WTC11 (cell line): ENCODE results near the gene INVS. TPM values are rescaled to one million over a fixed set of nuclear protein-coding genes. Genes with fewer than 3 reads are reported as not detected.
"Not testable (repeated sequence)": the region's sequence is repeated elsewhere in the genome, so short reads cannot be mapped to it uniquely, and the experiment has no call there.

Experiments used
- ATAC-seq: fragments of 200-7000 bp; cut with Tn5 transposase; 2 replicates; pipeline ENCODE4 v1.10.0; 2021; ENCODE audit warnings: mild to moderate bottlenecking, moderate library complexity
- CTCF ChIA-PET: fragments of 300-600 bp; sonication (Branson Sonifier 250); formaldehyde crosslinking; loops from one replicate; lab custom pipeline; 2021; ENCODE audit warnings: antibody characterized with exemption; lab: Charles Lee
- POLR2A ChIA-PET: fragments of 350-600 bp; sonication (Branson Sonifier 250); formaldehyde crosslinking; loops from one replicate; lab custom pipeline; 2021; ENCODE audit warnings: antibody characterized with exemption; lab: Charles Lee
- DNase-seq: peaks from one replicate; pipeline ENCODE4 v3.0.0; 2021; ENCODE audit warnings: low spot score
- H3K27ac Mint-ChIP-seq: 2 replicates; pipeline ENCODE4 v1.8.0; 2021; ENCODE audit warnings: mixed read lengths
- H3K27me3 Mint-ChIP-seq: 2 replicates; pipeline ENCODE4 v1.8.0; 2021; ENCODE audit warnings: low read depth, mild to moderate bottlenecking, moderate library complexity, mixed read lengths
- H3K36me3 Mint-ChIP-seq: 2 replicates; pipeline ENCODE4 v1.8.0; 2021; ENCODE audit warnings: mixed read lengths
- H3K4me1 Mint-ChIP-seq: 2 replicates; pipeline ENCODE4 v1.8.0; 2022; ENCODE audit warnings: mixed read lengths
- H3K4me3 Mint-ChIP-seq: 2 replicates; pipeline ENCODE4 v1.8.0; 2021; ENCODE audit warnings: mild to moderate bottlenecking, moderate library complexity, mixed read lengths
- H3K9me3 Mint-ChIP-seq: 2 replicates; pipeline ENCODE4 v1.8.0; 2021; ENCODE audit warnings: mixed read lengths
- FOXJ3 ChIP-seq: sonication (generic); formaldehyde crosslinking; IDR thresholded peaks from 2 replicates; pipeline ENCODE4 v1.9.0; 2021; ENCODE audit warnings: missing genetic modification reagents, mild to moderate bottlenecking, borderline replicate concordance
- GTF2I ChIP-seq: fragments of 250-450 bp; sonication (Bioruptor Pico); conservative IDR thresholded peaks from 2 replicates; pipeline ENCODE4 v1.4.0; 2021; ENCODE audit warnings: mild to moderate bottlenecking
- ZBTB21 ChIP-seq: sonication (generic); formaldehyde crosslinking; IDR thresholded peaks from 2 replicates; pipeline ENCODE4 v1.8.1; 2023; ENCODE audit warnings: mild to moderate bottlenecking, missing genetic modification reagents, borderline replicate concordance
- total RNA-seq: library from RNA; stranded (reverse); gene quantifications from 3 replicates; pipeline ENCODE4 v1.2.3, GENCODE V29; 2021
- TF ChIP-seq, protein P1 (sequence below): sonication (generic); formaldehyde crosslinking; IDR thresholded peaks from 2 replicates; pipeline ENCODE4 v1.8.0; 2022; ENCODE audit warnings: mild to moderate bottlenecking, missing genetic modification reagents
- TF ChIP-seq, protein P2 (sequence below): sonication (generic); formaldehyde crosslinking; IDR thresholded peaks from 2 replicates; pipeline ENCODE4 v1.8.1; 2023; ENCODE audit warnings: mild to moderate bottlenecking, missing genetic modification reagents, borderline replicate concordance
- TF ChIP-seq, protein P3 (sequence below): fragments of 200-600 bp; IDR thresholded peaks from 2 replicates; pipeline ENCODE4 v1.8.0; 2022; ENCODE audit warnings: antibody characterized with exemption
- TF ChIP-seq, protein P4 (sequence below): sonication (generic); formaldehyde crosslinking; IDR thresholded peaks from 2 replicates; pipeline ENCODE4 v1.8.0; 2023; ENCODE audit warnings: missing genetic modification reagents
- TF ChIP-seq, protein P5 (sequence below): fragments of 250-450 bp; sonication (Bioruptor Pico); IDR thresholded peaks from 2 replicates; pipeline ENCODE4 v1.9.0; 2021; ENCODE audit warnings: moderate library complexity, mild to moderate bottlenecking, inconsistent platforms, borderline replicate concordance
- TF ChIP-seq, protein P6 (sequence below): sonication (generic); formaldehyde crosslinking; IDR thresholded peaks from 2 replicates; pipeline ENCODE4 v1.8.0; 2022; ENCODE audit warnings: missing genetic modification reagents
- TF ChIP-seq, protein P7 (sequence below): sonication (generic); formaldehyde crosslinking; conservative IDR thresholded peaks from 2 replicates; pipeline ENCODE4 v1.8.1; 2022; ENCODE audit warnings: mild to moderate bottlenecking, missing genetic modification reagents

Gene INVS
- total RNA-seq, 1 experiment from 2014 or later, result 8.1 TPM

DNA sequence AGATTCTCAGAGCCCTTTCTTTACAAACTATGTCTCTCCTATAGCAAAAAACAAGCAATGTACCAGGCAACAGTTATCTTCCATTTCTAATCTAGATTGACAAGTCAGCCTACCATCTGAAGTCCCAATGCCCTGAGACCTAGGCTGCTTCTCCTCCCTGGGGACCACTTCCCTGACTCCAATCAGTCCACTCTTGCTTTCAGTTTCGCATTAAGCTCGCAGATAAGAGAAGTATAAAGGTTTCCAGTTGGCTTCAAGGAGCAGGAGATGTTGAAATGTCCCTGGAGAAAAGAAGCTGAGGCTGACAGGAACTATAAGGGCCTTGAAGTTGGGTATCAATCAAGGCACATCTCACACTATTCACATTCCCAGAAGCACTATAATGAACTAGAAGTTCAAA, 32.5 kb upstream of the INVS start (continued):
- TF ChIP-seq, protein P1, sequence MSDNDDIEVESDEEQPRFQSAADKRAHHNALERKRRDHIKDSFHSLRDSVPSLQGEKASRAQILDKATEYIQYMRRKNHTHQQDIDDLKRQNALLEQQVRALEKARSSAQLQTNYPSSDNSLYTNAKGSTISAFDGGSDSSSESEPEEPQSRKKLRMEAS (CRISPR knock-in tag), result no peak
- TF ChIP-seq, protein P2, sequence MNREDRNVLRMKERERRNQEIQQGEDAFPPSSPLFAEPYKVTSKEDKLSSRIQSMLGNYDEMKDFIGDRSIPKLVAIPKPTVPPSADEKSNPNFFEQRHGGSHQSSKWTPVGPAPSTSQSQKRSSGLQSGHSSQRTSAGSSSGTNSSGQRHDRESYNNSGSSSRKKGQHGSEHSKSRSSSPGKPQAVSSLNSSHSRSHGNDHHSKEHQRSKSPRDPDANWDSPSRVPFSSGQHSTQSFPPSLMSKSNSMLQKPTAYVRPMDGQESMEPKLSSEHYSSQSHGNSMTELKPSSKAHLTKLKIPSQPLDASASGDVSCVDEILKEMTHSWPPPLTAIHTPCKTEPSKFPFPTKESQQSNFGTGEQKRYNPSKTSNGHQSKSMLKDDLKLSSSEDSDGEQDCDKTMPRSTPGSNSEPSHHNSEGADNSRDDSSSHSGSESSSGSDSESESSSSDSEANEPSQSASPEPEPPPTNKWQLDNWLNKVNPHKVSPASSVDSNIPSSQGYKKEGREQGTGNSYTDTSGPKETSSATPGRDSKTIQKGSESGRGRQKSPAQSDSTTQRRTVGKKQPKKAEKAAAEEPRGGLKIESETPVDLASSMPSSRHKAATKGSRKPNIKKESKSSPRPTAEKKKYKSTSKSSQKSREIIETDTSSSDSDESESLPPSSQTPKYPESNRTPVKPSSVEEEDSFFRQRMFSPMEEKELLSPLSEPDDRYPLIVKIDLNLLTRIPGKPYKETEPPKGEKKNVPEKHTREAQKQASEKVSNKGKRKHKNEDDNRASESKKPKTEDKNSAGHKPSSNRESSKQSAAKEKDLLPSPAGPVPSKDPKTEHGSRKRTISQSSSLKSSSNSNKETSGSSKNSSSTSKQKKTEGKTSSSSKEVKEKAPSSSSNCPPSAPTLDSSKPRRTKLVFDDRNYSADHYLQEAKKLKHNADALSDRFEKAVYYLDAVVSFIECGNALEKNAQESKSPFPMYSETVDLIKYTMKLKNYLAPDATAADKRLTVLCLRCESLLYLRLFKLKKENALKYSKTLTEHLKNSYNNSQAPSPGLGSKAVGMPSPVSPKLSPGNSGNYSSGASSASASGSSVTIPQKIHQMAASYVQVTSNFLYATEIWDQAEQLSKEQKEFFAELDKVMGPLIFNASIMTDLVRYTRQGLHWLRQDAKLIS (CRISPR knock-in tag), result no peak
- no peak for TF ChIP-seq FOXJ3 (CRISPR knock-in tag)
- TF ChIP-seq GTF2I, result no peak
- TF ChIP-seq, protein P3, sequence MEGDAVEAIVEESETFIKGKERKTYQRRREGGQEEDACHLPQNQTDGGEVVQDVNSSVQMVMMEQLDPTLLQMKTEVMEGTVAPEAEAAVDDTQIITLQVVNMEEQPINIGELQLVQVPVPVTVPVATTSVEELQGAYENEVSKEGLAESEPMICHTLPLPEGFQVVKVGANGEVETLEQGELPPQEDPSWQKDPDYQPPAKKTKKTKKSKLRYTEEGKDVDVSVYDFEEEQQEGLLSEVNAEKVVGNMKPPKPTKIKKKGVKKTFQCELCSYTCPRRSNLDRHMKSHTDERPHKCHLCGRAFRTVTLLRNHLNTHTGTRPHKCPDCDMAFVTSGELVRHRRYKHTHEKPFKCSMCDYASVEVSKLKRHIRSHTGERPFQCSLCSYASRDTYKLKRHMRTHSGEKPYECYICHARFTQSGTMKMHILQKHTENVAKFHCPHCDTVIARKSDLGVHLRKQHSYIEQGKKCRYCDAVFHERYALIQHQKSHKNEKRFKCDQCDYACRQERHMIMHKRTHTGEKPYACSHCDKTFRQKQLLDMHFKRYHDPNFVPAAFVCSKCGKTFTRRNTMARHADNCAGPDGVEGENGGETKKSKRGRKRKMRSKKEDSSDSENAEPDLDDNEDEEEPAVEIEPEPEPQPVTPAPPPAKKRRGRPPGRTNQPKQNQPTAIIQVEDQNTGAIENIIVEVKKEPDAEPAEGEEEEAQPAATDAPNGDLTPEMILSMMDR, result no peak
- TF ChIP-seq, protein P4, sequence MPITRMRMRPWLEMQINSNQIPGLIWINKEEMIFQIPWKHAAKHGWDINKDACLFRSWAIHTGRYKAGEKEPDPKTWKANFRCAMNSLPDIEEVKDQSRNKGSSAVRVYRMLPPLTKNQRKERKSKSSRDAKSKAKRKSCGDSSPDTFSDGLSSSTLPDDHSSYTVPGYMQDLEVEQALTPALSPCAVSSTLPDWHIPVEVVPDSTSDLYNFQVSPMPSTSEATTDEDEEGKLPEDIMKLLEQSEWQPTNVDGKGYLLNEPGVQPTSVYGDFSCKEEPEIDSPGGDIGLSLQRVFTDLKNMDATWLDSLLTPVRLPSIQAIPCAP (CRISPR knock-in tag), result no peak
- TF ChIP-seq, all 79 proteins: peak for 0

DNA sequence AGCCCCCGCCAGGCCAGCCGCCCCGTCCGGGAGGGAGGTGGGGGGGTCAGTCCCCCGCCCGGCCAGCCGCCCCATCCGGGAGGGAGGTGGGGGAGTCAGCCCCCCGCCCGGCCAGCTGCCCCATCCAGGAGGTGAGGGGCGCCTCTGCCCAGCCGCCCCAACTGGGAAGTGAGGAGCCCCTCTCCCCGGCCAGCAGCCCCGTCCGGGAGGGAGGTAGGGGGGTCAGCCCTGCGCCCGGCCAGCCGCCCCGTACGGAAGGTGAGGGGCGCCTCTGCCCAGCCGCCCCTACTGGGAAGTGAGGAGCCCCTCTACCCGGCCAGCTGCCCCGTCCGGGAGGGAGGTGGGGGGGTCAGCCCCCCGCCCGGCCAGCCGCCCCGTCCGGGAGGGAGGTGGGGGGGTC, 31.1 kb upstream of the INVS start:
- CTCF ChIA-PET, H3K27me3 Mint-ChIP-seq, H3K4me3 Mint-ChIP-seq, H3K27ac Mint-ChIP-seq, POLR2A ChIA-PET, DNase-seq, ATAC-seq: not testable (repeated sequence)
- Mint-ChIP-seq H3K4me1 (peaks cover 26% of the 10 kb centered on the region), H3K9me3 (peaks cover 11% of the 10 kb centered on the region), H3K36me3 (peaks cover 27% of the 10 kb centered on the region)

DNA sequence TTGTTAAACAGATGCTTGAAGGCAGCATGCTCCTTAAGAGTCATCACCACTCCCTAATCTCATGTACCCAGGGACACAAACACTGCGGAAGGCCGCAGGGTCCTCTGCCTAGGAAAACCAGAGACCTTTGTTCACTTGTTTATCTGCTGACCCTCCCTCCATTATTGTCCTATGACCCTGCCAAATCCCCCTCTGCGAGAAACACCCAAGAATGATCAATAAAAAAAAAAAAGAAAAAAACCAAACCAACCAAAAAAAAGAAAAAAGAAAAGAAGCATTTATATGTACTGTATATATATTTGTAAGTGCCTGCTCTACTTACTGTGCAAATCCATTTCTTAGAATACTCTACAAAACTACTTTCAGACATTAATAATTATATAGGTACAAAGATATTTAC, 30.0 kb upstream of the INVS start:
- CTCF ChIA-PET, H3K27ac Mint-ChIP-seq, ATAC-seq, POLR2A ChIA-PET, DNase-seq, H3K27me3 Mint-ChIP-seq, H3K4me3 Mint-ChIP-seq: not testable (repeated sequence)
- H3K9me3 Mint-ChIP-seq, result peaks cover 11% of the 10 kb centered on the region
- H3K36me3 Mint-ChIP-seq, result peaks cover 27% of the 10 kb centered on the region
- peaks cover 15% of the 10 kb centered on the region for H3K4me1 Mint-ChIP-seq

DNA sequence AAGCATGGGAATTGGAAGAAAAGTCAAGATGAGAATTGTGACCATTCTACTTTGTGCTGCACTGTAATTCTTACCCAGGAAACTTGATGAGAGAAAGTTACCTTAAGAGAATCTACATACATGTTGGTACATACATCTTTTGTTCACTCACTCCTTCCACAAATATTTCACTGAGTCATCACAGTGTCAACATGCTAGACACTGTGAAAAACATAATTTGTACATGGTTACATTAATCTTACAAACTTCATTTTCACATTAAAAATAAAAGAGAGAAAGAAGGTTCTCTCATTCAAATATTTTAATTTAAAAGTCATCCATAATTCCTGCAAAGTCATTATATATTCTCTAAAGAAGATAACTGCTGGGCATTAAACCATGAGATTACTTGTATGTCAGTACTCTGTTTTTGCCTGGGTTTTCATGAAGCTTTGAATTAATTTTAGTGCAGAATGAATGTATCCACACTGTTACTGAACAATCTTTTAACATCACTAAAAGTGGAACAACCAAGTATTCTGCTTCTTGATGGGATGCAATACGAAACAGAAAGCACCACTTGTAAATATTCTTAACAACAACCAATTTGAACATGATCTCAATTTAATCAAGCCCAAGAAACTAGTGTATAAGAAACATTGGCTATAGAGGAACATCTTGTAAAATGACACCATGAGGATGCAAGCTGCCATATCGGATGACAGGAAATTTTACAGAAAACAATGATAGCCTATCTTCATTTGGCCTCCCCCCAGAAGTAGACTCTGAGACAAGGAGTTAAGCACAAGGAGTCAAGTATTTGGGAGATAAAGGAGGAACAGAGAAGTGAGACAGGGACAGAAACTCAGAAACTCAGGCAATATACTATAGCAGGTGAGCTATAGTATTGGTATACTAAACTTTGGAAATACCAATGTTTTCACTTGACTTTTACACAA, 28.7 kb upstream of the INVS start:
- ChIA-PET POLR2A (interaction anchor here (0.7 kb wide), 1 partner anchor 754 kb away, joined by 6 read pairs; no protein-coding TSS in a partner anchor), CTCF (no interaction called here)
- Mint-ChIP-seq H3K9me3 (peaks cover 11% of the 10 kb centered on the region), H3K4me1 (peaks cover 13% of the 10 kb centered on the region), H3K27ac (no peak overlapping the region), H3K36me3 (peaks cover 27% of the 10 kb centered on the region), H3K27me3 (no peaks in the 10 kb centered on the region), H3K4me3 (no peak overlapping the region)
- DNase-seq (no peak), ATAC-seq (no peak)
- TF ChIP-seq, protein P5, sequence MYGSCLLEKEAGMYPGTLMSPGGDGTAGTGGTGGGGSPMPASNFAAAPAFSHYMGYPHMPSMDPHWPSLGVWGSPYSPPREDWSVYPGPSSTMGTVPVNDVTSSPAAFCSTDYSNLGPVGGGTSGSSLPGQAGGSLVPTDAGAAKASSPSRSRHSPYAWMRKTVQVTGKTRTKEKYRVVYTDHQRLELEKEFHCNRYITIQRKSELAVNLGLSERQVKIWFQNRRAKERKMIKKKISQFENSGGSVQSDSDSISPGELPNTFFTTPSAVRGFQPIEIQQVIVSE (CRISPR knock-in tag), result no peak
- TF ChIP-seq ZBTB21 (CRISPR knock-in tag), result no peak
- TF ChIP-seq, protein P6, sequence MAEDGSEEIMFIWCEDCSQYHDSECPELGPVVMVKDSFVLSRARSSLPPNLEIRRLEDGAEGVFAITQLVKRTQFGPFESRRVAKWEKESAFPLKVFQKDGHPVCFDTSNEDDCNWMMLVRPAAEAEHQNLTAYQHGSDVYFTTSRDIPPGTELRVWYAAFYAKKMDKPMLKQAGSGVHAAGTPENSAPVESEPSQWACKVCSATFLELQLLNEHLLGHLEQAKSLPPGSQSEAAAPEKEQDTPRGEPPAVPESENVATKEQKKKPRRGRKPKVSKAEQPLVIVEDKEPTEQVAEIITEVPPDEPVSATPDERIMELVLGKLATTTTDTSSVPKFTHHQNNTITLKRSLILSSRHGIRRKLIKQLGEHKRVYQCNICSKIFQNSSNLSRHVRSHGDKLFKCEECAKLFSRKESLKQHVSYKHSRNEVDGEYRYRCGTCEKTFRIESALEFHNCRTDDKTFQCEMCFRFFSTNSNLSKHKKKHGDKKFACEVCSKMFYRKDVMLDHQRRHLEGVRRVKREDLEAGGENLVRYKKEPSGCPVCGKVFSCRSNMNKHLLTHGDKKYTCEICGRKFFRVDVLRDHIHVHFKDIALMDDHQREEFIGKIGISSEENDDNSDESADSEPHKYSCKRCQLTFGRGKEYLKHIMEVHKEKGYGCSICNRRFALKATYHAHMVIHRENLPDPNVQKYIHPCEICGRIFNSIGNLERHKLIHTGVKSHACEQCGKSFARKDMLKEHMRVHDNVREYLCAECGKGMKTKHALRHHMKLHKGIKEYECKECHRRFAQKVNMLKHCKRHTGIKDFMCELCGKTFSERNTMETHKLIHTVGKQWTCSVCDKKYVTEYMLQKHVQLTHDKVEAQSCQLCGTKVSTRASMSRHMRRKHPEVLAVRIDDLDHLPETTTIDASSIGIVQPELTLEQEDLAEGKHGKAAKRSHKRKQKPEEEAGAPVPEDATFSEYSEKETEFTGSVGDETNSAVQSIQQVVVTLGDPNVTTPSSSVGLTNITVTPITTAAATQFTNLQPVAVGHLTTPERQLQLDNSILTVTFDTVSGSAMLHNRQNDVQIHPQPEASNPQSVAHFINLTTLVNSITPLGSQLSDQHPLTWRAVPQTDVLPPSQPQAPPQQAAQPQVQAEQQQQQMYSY, result no peak
- TF ChIP-seq, protein P7, sequence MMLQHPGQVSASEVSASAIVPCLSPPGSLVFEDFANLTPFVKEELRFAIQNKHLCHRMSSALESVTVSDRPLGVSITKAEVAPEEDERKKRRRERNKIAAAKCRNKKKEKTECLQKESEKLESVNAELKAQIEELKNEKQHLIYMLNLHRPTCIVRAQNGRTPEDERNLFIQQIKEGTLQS (CRISPR knock-in tag), result no peak
